RPMI8226 (cell line): Measurements from ENCODE around the gene TMTC2.
A peak's percentile ranks its signal among the peaks of the same experiment; 100 is the strongest.

Source experiments
- DNase-seq: peaks from one replicate; pipeline ENCODE4 v3.0.0-alpha.2; 2015

The TMTC2 gene

GRCh38 chr12:82682851-82683261, 3.9 kb upstream of the TMTC2 start:
- peak; percentile 15 for DNase-seq

- peak; percentile 95 for DNase-seq
Observed at GRCh38 chr12:82685790-82686167, 927 bp upstream of the TMTC2 start.

- DNase-seq, result peak; percentile 77
Observed at GRCh38 chr12:82687021-82688011, 610 bp downstream of the TMTC2 start.

GRCh38 chr12:82688035-82688501, 1.4 kb downstream of the TMTC2 start:
- DNase-seq, result peak; percentile 40

GRCh38 chr12:82688596-82688995, 1.9 kb downstream of the TMTC2 start:
- no peak for DNase-seq

- DNase-seq, result no peak
Observed at GRCh38 chr12:82690006-82690405, 3.3 kb downstream of the TMTC2 start.

- no peak for DNase-seq
Observed at GRCh38 chr12:82691513-82691912, 4.8 kb downstream of the TMTC2 start.

GRCh38 chr12:82694276-82694675, 7.6 kb downstream of the TMTC2 start:
- no peak for DNase-seq

GRCh38 chr12:82694970-82695369, 8.3 kb downstream of the TMTC2 start:
- no peak for DNase-seq

GRCh38 chr12:82695531-82695930, 8.8 kb downstream of the TMTC2 start:
- DNase-seq, result no peak

- no peak for DNase-seq
Observed at GRCh38 chr12:82696543-82696942, 9.8 kb downstream of the TMTC2 start.

GRCh38 chr12:82698708-82699564, 12.2 kb downstream of the TMTC2 start:
- DNase-seq, result no peak

GRCh38 chr12:82705774-82706173, 19.1 kb downstream of the TMTC2 start:
- no peak for DNase-seq

GRCh38 chr12:82708061-82708879, 21.6 kb downstream of the TMTC2 start:
- DNase-seq, result no peak

- DNase-seq, result no peak
Observed at GRCh38 chr12:82709794-82710355, 23.2 kb downstream of the TMTC2 start.

- DNase-seq, result no peak
Observed at GRCh38 chr12:82710741-82711140, 24.0 kb downstream of the TMTC2 start.

- no peak for DNase-seq
Observed at GRCh38 chr12:82714427-82714826, 27.7 kb downstream of the TMTC2 start.

GRCh38 chr12:82721726-82722125, 35.0 kb downstream of the TMTC2 start:
- no peak for DNase-seq

GRCh38 chr12:82723093-82723492, 36.4 kb downstream of the TMTC2 start:
- DNase-seq, result no peak

- DNase-seq, result no peak
Observed at GRCh38 chr12:82723891-82724290, 37.2 kb downstream of the TMTC2 start.

- no peak for DNase-seq
Observed at GRCh38 chr12:82725741-82726140, 39.0 kb downstream of the TMTC2 start.

- DNase-seq, result no peak
Observed at GRCh38 chr12:82727886-82728285, 41.2 kb downstream of the TMTC2 start.
